K562 (cell line): ENCODE measurements around the gene SYNJ2. TPM values are rescaled to one million over a fixed set of nuclear protein-coding genes. Genes with fewer than 3 reads are reported as not detected.

Source experiments
- ESRRB ChIP-seq: fragments of 250-450 bp; sonication (Bioruptor Pico); IDR thresholded peaks from 2 replicates; pipeline ENCODE4 v1.5.0; 2020; ENCODE audit warnings: mild to moderate bottlenecking, moderate library complexity, borderline replicate concordance
- FOXO4 ChIP-seq: fragments of 450-650 bp; formaldehyde crosslinking; IDR thresholded peaks from 2 replicates; pipeline ENCODE4 v1.4.0; 2020; ENCODE audit warnings: mild to moderate bottlenecking, moderate library complexity
- KLF16 ChIP-seq: IDR thresholded peaks from 2 replicates; pipeline ENCODE4 v1.6.1; 2016; ENCODE audit warnings: antibody characterized with exemption
- PRDM10 ChIP-seq: fragments of 450-650 bp; IDR thresholded peaks from 2 replicates; pipeline ENCODE4 v1.6.1; 2018; ENCODE audit not compliant: partially characterized antibody
- TEAD1 ChIP-seq, 2 experiments: fragments of 450-650 bp in 1 of 2; sonication (generic) in 1 of 2; formaldehyde crosslinking; IDR thresholded peaks; 2 replicates each; pipeline versions ENCODE4 v1.4.0 to v1.8.0; 2020 to 2022; ENCODE audit warnings: mild to moderate bottlenecking in 2 of 2, missing genetic modification reagents in 1 of 2
- polyA plus RNA-seq, 8 experiments: library from polyadenylated mRNA; depleted of rRNA in 4 of 8; stranded (reverse) in 5 of 8; unstranded in 3 of 8; fragments of >200 nt; fragmentation: Nextera tagmentation in 2 of 8; fragmentation: Illumina TruSeq in 1 of 8; extraction: Ambion mirVana in 2 of 8; extraction: Trizol in 1 of 8; gene quantifications; 2 replicates each; pipeline versions ENCODE4 v1.2.1 to v1.2.3, GENCODE V29; 2011 to 2014; ENCODE audit warnings: inconsistent platforms in 1 of 8, missing spikeins in 1 of 8
- total RNA-seq, 7 experiments: library from RNA; depleted of rRNA in 6 of 7; stranded (reverse); fragments of >200 nt in 6 of 7; fragmentation: Illumina TruSeq in 2 of 7; extraction: Trizol in 2 of 7; gene quantifications; 2 replicates each; pipeline versions ENCODE4 v1.2.1 to v1.2.3, GENCODE V29; 2011 to 2021; ENCODE audit warnings: low replicate concordance in 1 of 7
- TF ChIP-seq, protein P1 (sequence below): fragments of 250-450 bp; sonication (Bioruptor Pico); IDR thresholded peaks from 2 replicates; pipeline ENCODE4 v1.5.0; 2022; ENCODE audit warnings: mild to moderate bottlenecking
- TF ChIP-seq, protein P2 (sequence below): fragments of 200-800 bp; sonication (Bioruptor generic); IDR thresholded peaks from 2 replicates; pipeline ENCODE4 v1.6.1; 2017; ENCODE audit warnings: missing genetic modification characterization, missing compliant biosample characterization

SYNJ2 gene
- total and polyA plus RNA-seq, 9 of the 15 experiments (the other 6 are each of a cell fraction or from before 2014, with no cell fraction given): 3.0 to 27.7 (median 17.8) TPM

DNA sequence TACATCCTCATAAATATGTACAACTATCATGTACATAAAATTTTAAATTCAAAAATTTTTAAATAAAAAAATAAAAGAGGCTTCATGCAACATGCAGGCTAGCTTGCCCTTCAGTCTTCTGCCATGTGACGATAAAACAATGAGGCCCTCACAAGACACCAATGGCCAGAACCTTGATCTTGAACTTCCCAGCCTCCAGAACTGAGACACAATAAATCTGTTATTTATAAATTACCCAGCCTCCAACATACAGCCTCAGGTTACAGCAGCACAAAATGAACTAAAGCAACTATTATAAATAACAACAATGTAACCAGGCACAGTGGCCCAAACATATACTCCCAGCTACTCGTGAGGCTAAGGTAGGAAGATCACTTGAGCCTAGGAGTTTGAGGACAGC is 143.6 kb downstream of the SYNJ2 start (continued):
- no peak for TF ChIP-seq PRDM10
- no peak for TF ChIP-seq ESRRB
- no peak for TF ChIP-seq KLF16
- TF ChIP-seq FOXO4 (CRISPR knock-in tag): no peak
- TF ChIP-seq, protein P1, sequence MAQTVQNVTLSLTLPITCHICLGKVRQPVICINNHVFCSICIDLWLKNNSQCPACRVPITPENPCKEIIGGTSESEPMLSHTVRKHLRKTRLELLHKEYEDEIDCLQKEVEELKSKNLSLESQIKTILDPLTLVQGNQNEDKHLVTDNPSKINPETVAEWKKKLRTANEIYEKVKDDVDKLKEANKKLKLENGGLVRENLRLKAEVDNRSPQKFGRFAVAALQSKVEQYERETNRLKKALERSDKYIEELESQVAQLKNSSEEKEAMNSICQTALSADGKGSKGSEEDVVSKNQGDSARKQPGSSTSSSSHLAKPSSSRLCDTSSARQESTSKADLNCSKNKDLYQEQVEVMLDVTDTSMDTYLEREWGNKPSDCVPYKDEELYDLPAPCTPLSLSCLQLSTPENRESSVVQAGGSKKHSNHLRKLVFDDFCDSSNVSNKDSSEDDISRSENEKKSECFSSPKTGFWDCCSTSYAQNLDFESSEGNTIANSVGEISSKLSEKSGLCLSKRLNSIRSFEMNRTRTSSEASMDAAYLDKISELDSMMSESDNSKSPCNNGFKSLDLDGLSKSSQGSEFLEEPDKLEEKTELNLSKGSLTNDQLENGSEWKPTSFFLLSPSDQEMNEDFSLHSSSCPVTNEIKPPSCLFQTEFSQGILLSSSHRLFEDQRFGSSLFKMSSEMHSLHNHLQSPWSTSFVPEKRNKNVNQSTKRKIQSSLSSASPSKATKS (CRISPR knock-in tag): no peak
- TF ChIP-seq, protein P2, sequence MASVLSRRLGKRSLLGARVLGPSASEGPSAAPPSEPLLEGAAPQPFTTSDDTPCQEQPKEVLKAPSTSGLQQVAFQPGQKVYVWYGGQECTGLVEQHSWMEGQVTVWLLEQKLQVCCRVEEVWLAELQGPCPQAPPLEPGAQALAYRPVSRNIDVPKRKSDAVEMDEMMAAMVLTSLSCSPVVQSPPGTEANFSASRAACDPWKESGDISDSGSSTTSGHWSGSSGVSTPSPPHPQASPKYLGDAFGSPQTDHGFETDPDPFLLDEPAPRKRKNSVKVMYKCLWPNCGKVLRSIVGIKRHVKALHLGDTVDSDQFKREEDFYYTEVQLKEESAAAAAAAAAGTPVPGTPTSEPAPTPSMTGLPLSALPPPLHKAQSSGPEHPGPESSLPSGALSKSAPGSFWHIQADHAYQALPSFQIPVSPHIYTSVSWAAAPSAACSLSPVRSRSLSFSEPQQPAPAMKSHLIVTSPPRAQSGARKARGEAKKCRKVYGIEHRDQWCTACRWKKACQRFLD (CRISPR knock-in tag): no peak
- TF ChIP-seq TEAD1 (CRISPR knock-in tag; IDR thresholded peaks at IDR 0.05): no peak
